GM23338 (cell line): Measurements from ENCODE around the gene MGAT3. TPM values are rescaled to one million over a fixed set of nuclear protein-coding genes. Genes with fewer than 3 reads are reported as not detected.

Experiments used
- ATAC-seq: fragments of 200-7000 bp; cut with Tn5 transposase; 3 replicates; pipeline ENCODE4 v1.9.1; 2020
- DNase-seq: peaks from one replicate; pipeline ENCODE4 v3.0.0-alpha.2; 2015; ENCODE audit warnings: low spot score
- H2AFZ ChIP-seq: fragments of 200-600 bp; sonication (generic); 2 replicates; pipeline ENCODE4 v1.8.0; 2016; ENCODE audit warnings: antibody characterized with exemption, mild to moderate bottlenecking, moderate library complexity
- H3F3A ChIP-seq: fragments of 200-600 bp; sonication (generic); replicated peaks from 2 replicates; pipeline ENCODE4 v1.8.0; 2017; ENCODE audit warnings: antibody characterized with exemption, mixed run types, low read depth
- H3K27ac ChIP-seq: fragments of 200-600 bp; sonication (generic); 2 replicates; pipeline ENCODE4 v1.6.1; 2016; ENCODE audit warnings: low read depth
- H3K27me3 ChIP-seq: fragments of 200-600 bp; sonication (generic); 2 replicates; pipeline ENCODE4 v1.8.0; 2016; ENCODE audit warnings: mild to moderate bottlenecking, mixed run types, moderate library complexity; ENCODE audit not compliant: insufficient read depth
- H3K36me3 ChIP-seq: fragments of 200-600 bp; sonication (generic); 2 replicates; pipeline ENCODE4 v1.8.0; 2016; ENCODE audit warnings: mild to moderate bottlenecking; ENCODE audit not compliant: insufficient read depth
- H3K4me1 ChIP-seq: fragments of 200-600 bp; sonication (generic); 2 replicates; pipeline ENCODE4 v1.8.0; 2016; ENCODE audit warnings: mild to moderate bottlenecking, moderate library complexity; ENCODE audit not compliant: insufficient read depth
- H3K4me2 ChIP-seq: fragments of 200-600 bp; sonication (generic); 2 replicates; pipeline ENCODE4 v1.7.1; 2017; ENCODE audit warnings: mixed run types
- H3K4me3 ChIP-seq: fragments of 200-600 bp; sonication (generic); 2 replicates; pipeline ENCODE4 v1.6.1; 2016; ENCODE audit warnings: mixed run types
- H3K79me2 ChIP-seq: fragments of 200-600 bp; sonication (generic); replicated peaks from 2 replicates; pipeline ENCODE4 v1.8.0; 2017; ENCODE audit warnings: mild to moderate bottlenecking; ENCODE audit not compliant: insufficient read depth
- H3K9me2 ChIP-seq: fragments of 200-600 bp; sonication (generic); 2 replicates; pipeline ENCODE4 v1.8.0; 2017; ENCODE audit not compliant: insufficient read depth
- H4K20me1 ChIP-seq: fragments of 200-600 bp; sonication (generic); replicated peaks from 2 replicates; pipeline ENCODE4 v1.8.0; 2017; ENCODE audit warnings: mild to moderate bottlenecking; ENCODE audit not compliant: insufficient read depth
- H3K27ac Mint-ChIP-seq: 2 replicates; pipeline ENCODE4 v1.8.0; 2020; ENCODE audit warnings: inconsistent platforms, mild to moderate bottlenecking, moderate library complexity, mixed read lengths
- H3K27me3 Mint-ChIP-seq: 3 replicates; pipeline ENCODE4 v1.8.0; 2022; ENCODE audit warnings: low read depth, mild to moderate bottlenecking, moderate library complexity, mixed read lengths, inconsistent platforms; ENCODE audit not compliant: insufficient read depth, poor library complexity
- H3K36me3 Mint-ChIP-seq: 3 replicates; pipeline ENCODE4 v1.8.0; 2021; ENCODE audit warnings: low read depth, mild to moderate bottlenecking, inconsistent platforms, moderate library complexity, mixed read lengths
- H3K4me1 Mint-ChIP-seq: 3 replicates; pipeline ENCODE4 v1.8.0; 2020; ENCODE audit warnings: mild to moderate bottlenecking, inconsistent platforms, mixed read lengths
- H3K4me3 Mint-ChIP-seq: 3 replicates; pipeline ENCODE4 v1.8.0; 2021; ENCODE audit warnings: moderate library complexity, mild to moderate bottlenecking, inconsistent platforms, mixed read lengths
- H3K9me3 Mint-ChIP-seq: 3 replicates; pipeline ENCODE4 v1.8.0; 2020; ENCODE audit warnings: moderate library complexity, mild to moderate bottlenecking, inconsistent platforms, mixed read lengths
- CREB1 ChIP-seq: fragments of 250-450 bp; sonication (Bioruptor Pico); IDR thresholded peaks from 2 replicates; pipeline ENCODE4 v1.5.0; 2020; ENCODE audit warnings: low read depth, mild to moderate bottlenecking, moderate library complexity
- EZH2 ChIP-seq: fragments of 200-600 bp; sonication (generic); IDR thresholded peaks from one replicate; pipeline ENCODE4 v1.8.0; 2017; ENCODE audit warnings: antibody characterized with exemption, mild to moderate bottlenecking, low read depth; ENCODE audit not compliant: unreplicated experiment
- EZH2phosphoT487 ChIP-seq: fragments of 200-600 bp; sonication (generic); IDR thresholded peaks from one replicate; pipeline ENCODE4 v1.8.1; 2018; ENCODE audit warnings: antibody characterized with exemption; ENCODE audit not compliant: unreplicated experiment
- JUNB ChIP-seq: IDR thresholded peaks from one replicate; pipeline ENCODE4 v1.6.1; 2016; ENCODE audit warnings: antibody characterized with exemption; ENCODE audit not compliant: unreplicated experiment
- NANOG ChIP-seq: IDR thresholded peaks from 2 replicates; pipeline ENCODE4 v1.6.1; 2016; ENCODE audit warnings: antibody characterized with exemption, borderline replicate concordance
- POLR2AphosphoS5 ChIP-seq: IDR thresholded peaks from 2 replicates; pipeline ENCODE4 v1.6.1; 2016; ENCODE audit warnings: antibody characterized with exemption, low read depth
- STAT1 ChIP-seq: IDR thresholded peaks from one replicate; pipeline ENCODE4 v1.6.1; 2016; ENCODE audit warnings: antibody characterized with exemption; ENCODE audit not compliant: unreplicated experiment
- ZNF114 ChIP-seq: fragments of 250-450 bp; sonication (Bioruptor Pico); IDR thresholded peaks from 2 replicates; pipeline ENCODE4 v1.5.0; 2020; ENCODE audit warnings: mild to moderate bottlenecking, moderate library complexity
- polyA plus RNA-seq: library from polyadenylated mRNA; unstranded; fragments of >200 nt; fragmentation: Nextera tagmentation; extraction: Ambion mirVana; gene quantifications from 2 replicates; pipeline ENCODE4 v1.2.1, GENCODE V29; 2016
- total RNA-seq: library from RNA; depleted of rRNA; stranded (reverse); fragments of >200 nt; shearing (Covaris generic); gene quantifications from 2 replicates; pipeline ENCODE4 v1.2.3, GENCODE V29; 2014
- TF ChIP-seq, protein P1 (sequence below), 2 experiments: fragments of 200-600 bp in 1 of 2; sonication (generic) in 1 of 2; conservative IDR thresholded peaks; 2 replicates each; pipeline versions ENCODE4 v1.5.1 to v1.6.1; 2016 to 2017; ENCODE audit warnings: antibody characterized with exemption in 2 of 2, low read depth in 2 of 2, mild to moderate bottlenecking in 2 of 2, moderate library complexity in 1 of 2
- TF ChIP-seq, protein P2 (sequence below): IDR thresholded peaks from 2 replicates; pipeline ENCODE4 v1.6.1; 2016; ENCODE audit warnings: antibody characterized with exemption

The MGAT3 gene
- total and polyA plus RNA-seq, 2 experiments from 2014 or later, result 1.7 to 10.2 TPM

DNA sequence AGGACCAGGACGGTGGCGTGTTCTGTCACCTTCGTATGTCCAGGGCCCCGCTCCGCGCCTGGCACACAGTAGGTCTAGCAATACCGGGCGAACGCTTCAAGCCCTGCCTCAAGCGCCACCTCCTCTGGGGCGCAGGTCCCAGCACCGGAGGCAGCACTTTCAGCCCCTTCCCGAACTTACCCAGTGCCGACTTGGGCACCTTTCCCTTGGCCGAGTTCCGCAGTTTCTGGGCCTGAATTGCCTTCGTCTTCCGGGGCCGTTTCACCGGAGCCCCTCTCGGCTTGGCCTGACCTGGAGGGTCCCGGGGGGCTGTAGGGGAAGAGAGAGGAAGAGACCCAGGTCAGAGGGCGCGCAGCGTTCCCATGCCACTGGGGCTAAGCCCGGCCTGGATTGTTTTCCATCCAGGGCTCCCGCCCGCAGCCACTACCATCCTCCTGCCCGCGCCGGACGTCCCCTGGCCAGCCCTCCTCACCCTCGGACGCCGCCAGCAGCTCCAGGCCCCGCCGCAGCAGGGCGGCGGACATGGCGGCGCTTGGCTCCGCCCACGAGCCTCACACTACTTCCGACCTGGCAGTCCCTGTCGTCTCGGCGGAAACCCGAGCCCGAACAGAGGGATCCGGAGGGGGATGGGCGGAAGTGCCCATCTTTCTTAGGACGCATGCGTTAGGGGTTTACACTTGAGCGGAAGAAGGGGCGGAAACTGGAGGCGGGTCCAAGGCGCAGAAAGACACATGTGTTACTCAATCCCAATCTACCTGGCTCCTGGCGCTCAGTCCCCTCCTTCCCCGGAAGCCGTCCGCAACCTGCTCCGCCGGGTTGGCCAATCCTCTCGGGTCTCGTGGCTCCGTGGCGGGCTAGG, 75.6 kb downstream of the MGAT3 start, which contains the start of gene RPS19BP1:
Gene RPS19BP1 (minus strand): TSS at position 534 of the 859 bp plus-strand sequence. CDS start 10 bp downstream, at position 524.
- peaks cover 10% of the 10 kb centered on the region for H3K36me3 ChIP-seq
- no peaks in the 10 kb centered on the region for H3K27me3 ChIP-seq
- peak; percentile 92 for TF ChIP-seq POLR2AphosphoS5
- TF ChIP-seq CREB1, result peak; percentile 57
- TF ChIP-seq, protein P1, sequence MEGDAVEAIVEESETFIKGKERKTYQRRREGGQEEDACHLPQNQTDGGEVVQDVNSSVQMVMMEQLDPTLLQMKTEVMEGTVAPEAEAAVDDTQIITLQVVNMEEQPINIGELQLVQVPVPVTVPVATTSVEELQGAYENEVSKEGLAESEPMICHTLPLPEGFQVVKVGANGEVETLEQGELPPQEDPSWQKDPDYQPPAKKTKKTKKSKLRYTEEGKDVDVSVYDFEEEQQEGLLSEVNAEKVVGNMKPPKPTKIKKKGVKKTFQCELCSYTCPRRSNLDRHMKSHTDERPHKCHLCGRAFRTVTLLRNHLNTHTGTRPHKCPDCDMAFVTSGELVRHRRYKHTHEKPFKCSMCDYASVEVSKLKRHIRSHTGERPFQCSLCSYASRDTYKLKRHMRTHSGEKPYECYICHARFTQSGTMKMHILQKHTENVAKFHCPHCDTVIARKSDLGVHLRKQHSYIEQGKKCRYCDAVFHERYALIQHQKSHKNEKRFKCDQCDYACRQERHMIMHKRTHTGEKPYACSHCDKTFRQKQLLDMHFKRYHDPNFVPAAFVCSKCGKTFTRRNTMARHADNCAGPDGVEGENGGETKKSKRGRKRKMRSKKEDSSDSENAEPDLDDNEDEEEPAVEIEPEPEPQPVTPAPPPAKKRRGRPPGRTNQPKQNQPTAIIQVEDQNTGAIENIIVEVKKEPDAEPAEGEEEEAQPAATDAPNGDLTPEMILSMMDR (conservative IDR thresholded peaks at IDR 0.05; ENCODE audit: low read depth in 2 of 2), result no peak
- TF ChIP-seq, protein P2, sequence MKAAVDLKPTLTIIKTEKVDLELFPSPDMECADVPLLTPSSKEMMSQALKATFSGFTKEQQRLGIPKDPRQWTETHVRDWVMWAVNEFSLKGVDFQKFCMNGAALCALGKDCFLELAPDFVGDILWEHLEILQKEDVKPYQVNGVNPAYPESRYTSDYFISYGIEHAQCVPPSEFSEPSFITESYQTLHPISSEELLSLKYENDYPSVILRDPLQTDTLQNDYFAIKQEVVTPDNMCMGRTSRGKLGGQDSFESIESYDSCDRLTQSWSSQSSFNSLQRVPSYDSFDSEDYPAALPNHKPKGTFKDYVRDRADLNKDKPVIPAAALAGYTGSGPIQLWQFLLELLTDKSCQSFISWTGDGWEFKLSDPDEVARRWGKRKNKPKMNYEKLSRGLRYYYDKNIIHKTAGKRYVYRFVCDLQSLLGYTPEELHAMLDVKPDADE, result peak; percentile 80
- TF ChIP-seq EZH2phosphoT487, result no peak
- TF ChIP-seq JUNB, result peak; percentile 7
- peaks cover 33% of the 10 kb centered on the region for H3K36me3 Mint-ChIP-seq
- H3K4me1 Mint-ChIP-seq, result peaks cover 63% of the 10 kb centered on the region
- H2AFZ ChIP-seq, result 0 out of 2 replicates have a peak within 1 kb of the TSS, but pooled peaks have one; percentile 19
- peak within 1 kb of the TSS; percentile 77 for H3K4me3 ChIP-seq
- H3K4me2 ChIP-seq, result peak within 1 kb of the TSS; percentile 96
- peaks cover 21% of the 10 kb centered on the region for H3K79me2 ChIP-seq
- peaks cover 52% of the 10 kb centered on the region for H3K4me1 ChIP-seq
- H3K27ac ChIP-seq, result peak within 1 kb of the TSS; percentile 74
- H4K20me1 ChIP-seq, result peaks cover 32% of the 10 kb centered on the region
- no peaks in the 10 kb centered on the region for H3K9me3 Mint-ChIP-seq
- peaks cover 32% of the 10 kb centered on the region for H3F3A ChIP-seq
- ATAC-seq (peak; percentile 67), DNase-seq (peak; percentile 100)
- no peaks in the 10 kb centered on the region for H3K9me2 ChIP-seq
- peak within 1 kb of the TSS; percentile 86 for H3K27ac Mint-ChIP-seq
- peak within 1 kb of the TSS; percentile 89 for H3K4me3 Mint-ChIP-seq
- H3K27me3 Mint-ChIP-seq, result peaks cover 35% of the 10 kb centered on the region

DNA sequence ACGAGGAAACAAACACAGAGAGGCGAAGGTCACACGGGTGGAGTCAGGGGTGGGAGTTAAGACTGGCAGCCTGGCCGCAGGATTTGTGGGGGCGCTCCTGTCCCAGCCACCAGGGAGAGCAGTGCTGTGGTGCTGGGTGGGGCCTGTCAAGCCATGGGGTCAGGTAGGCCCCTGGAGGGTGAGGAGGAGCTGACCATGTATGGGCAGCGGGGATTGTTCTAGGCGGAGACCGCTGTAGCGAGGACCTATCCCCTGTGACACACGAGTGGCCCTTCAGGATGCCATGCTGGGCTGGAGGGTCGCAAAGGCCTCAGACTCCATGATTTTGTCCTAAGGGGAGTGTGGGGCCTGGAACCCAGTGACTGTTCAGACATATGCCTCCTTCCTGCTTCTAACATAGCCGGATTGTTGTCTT, 77.3 kb downstream of the MGAT3 start:
- peaks cover 47% of the 10 kb centered on the region for H3K4me1 ChIP-seq
- H3K27me3 ChIP-seq, result no peaks in the 10 kb centered on the region
- peak overlapping the region; percentile 87 for H3K4me2 ChIP-seq
- peaks cover 32% of the 10 kb centered on the region for H3F3A ChIP-seq
- Mint-ChIP-seq H3K4me3 (peak overlapping the region; percentile 47; the same call in 2 of the 3 replicates), H3K27me3 (peaks cover 39% of the 10 kb centered on the region), H3K36me3 (peaks cover 22% of the 10 kb centered on the region), H3K27ac (no peak overlapping the region; the same call in 1 of the 2 replicates), H3K4me1 (peaks cover 65% of the 10 kb centered on the region), H3K9me3 (no peaks in the 10 kb centered on the region)
- TF ChIP-seq EZH2 (no peak), ZNF114 (CRISPR knock-in tag) (no peak), NANOG (no peak), STAT1 (no peak), CREB1 (no peak)
- TF ChIP-seq, protein P1 (conservative IDR thresholded peaks at IDR 0.05; ENCODE audit: low read depth in 2 of 2), result peak; percentile 21 to 42; a peak in 3 of 4 replicates
- H2AFZ ChIP-seq, result peak overlapping the region; percentile 90
- H3K9me2 ChIP-seq, result no peaks in the 10 kb centered on the region
- ATAC-seq (no peak; the same call in 2 of the 3 replicates), DNase-seq (peak; percentile 43)
- peaks cover 5% of the 10 kb centered on the region; the same call in 1 of the 2 replicates for H3K36me3 ChIP-seq
- H3K4me3 ChIP-seq, result peak overlapping the region; percentile 53
- peak overlapping the region; percentile 74 for H3K27ac ChIP-seq
- H4K20me1 ChIP-seq, result peaks cover 20% of the 10 kb centered on the region
- peaks cover 21% of the 10 kb centered on the region for H3K79me2 ChIP-seq
